HepG2 (cell line): ENCODE results near the gene LPIN3. TPM values are rescaled to one million over a fixed set of nuclear protein-coding genes. Genes with fewer than 3 reads are reported as not detected.
A peak's percentile ranks its signal among the peaks of the same experiment; 100 is the strongest.

ENCODE experiments used
- MED8 ChIP-seq: sonication (generic); formaldehyde crosslinking; IDR thresholded peaks from 2 replicates; pipeline ENCODE4 v1.8.1; 2023; ENCODE audit warnings: mild to moderate bottlenecking, missing genetic modification reagents; ENCODE audit not compliant: insufficient replicate concordance
- MYNN ChIP-seq: sonication (generic); formaldehyde crosslinking; IDR thresholded peaks from 2 replicates; pipeline ENCODE4 v1.4.0; 2020; ENCODE audit warnings: mild to moderate bottlenecking, low read depth, missing genetic modification reagents
- PTBP1 ChIP-seq: fragments of 200-400 bp; formaldehyde crosslinking; IDR thresholded peaks from 2 replicates; pipeline ENCODE4 v1.6.1; 2018; ENCODE audit warnings: low read length, low read depth; ENCODE audit not compliant: poor library complexity, severe bottlenecking
- ZNF101 ChIP-seq: sonication (generic); formaldehyde crosslinking; IDR thresholded peaks from 2 replicates; pipeline ENCODE4 v1.4.0; 2020; ENCODE audit warnings: mild to moderate bottlenecking, low read depth, missing genetic modification reagents, borderline replicate concordance
- ZNF251 ChIP-seq: sonication (generic); formaldehyde crosslinking; IDR thresholded peaks from 2 replicates; pipeline ENCODE4 v1.9.0; 2021; ENCODE audit warnings: mild to moderate bottlenecking, missing genetic modification reagents
- ZNF343 ChIP-seq: sonication (generic); formaldehyde crosslinking; IDR thresholded peaks from 2 replicates; pipeline ENCODE4 v1.4.0; 2020; ENCODE audit warnings: mild to moderate bottlenecking, missing genetic modification reagents
- ZSCAN25 ChIP-seq: sonication (generic); formaldehyde crosslinking; IDR thresholded peaks from 2 replicates; pipeline ENCODE4 v1.8.0; 2022; ENCODE audit warnings: mild to moderate bottlenecking, missing genetic modification reagents
- polyA plus RNA-seq, 8 experiments: library from polyadenylated mRNA; depleted of rRNA in 3 of 8; stranded (reverse) in 7 of 8; unstranded in 1 of 8; fragments of >200 nt; fragmentation: Illumina TruSeq in 4 of 8; extraction: Trizol in 4 of 8; gene quantifications; 2 replicates each; pipeline versions ENCODE4 v1.2.1 to v1.2.3, GENCODE V29; 2011 to 2016; ENCODE audit warnings: low read depth in 4 of 8, missing spikeins in 1 of 8, mixed read lengths in 1 of 8; ENCODE audit not compliant: insufficient read depth in 1 of 8
- total RNA-seq, 5 experiments: library from RNA; depleted of rRNA; stranded (reverse); fragments of >200 nt; fragmentation: Illumina TruSeq; extraction: Trizol; gene quantifications; 2 replicates each; pipeline ENCODE4 v1.2.3, GENCODE V29; 2016; ENCODE audit warnings: low read depth in 1 of 5
- TF ChIP-seq, protein P1 (sequence below): sonication (generic); formaldehyde crosslinking; IDR thresholded peaks from 2 replicates; pipeline ENCODE4 v1.5.0; 2020; ENCODE audit warnings: mild to moderate bottlenecking, missing genetic modification reagents, borderline replicate concordance
- TF ChIP-seq, protein P2 (sequence below): sonication (generic); formaldehyde crosslinking; IDR thresholded peaks from 2 replicates; pipeline ENCODE4 v1.5.0; 2020; ENCODE audit warnings: mild to moderate bottlenecking, missing genetic modification reagents, borderline replicate concordance
- TF ChIP-seq, protein P3 (sequence below): sonication (generic); formaldehyde crosslinking; IDR thresholded peaks from 2 replicates; pipeline ENCODE4 v1.4.0; 2020; ENCODE audit warnings: missing genetic modification reagents, borderline replicate concordance
- TF ChIP-seq, protein P4 (sequence below): IDR thresholded peaks from 2 replicates; pipeline ENCODE4 v1.6.1; 2012; ENCODE audit warnings: low read depth, low read length, improper control_type of control experiment
- TF ChIP-seq, protein P5 (sequence below): IDR thresholded peaks from 2 replicates; pipeline ENCODE4 v1.6.1; 2016
- TF ChIP-seq, protein P6 (sequence below): sonication (generic); formaldehyde crosslinking; IDR thresholded peaks from 2 replicates; pipeline ENCODE4 v1.5.1; 2020; ENCODE audit warnings: missing genetic modification reagents, mild to moderate bottlenecking, borderline replicate concordance

Gene LPIN3
- total and polyA plus RNA-seq, 2 of the 13 experiments (the other 11 are each of a cell fraction or from before 2014, with no cell fraction given) = 14.2 to 28.6 TPM

DNA sequence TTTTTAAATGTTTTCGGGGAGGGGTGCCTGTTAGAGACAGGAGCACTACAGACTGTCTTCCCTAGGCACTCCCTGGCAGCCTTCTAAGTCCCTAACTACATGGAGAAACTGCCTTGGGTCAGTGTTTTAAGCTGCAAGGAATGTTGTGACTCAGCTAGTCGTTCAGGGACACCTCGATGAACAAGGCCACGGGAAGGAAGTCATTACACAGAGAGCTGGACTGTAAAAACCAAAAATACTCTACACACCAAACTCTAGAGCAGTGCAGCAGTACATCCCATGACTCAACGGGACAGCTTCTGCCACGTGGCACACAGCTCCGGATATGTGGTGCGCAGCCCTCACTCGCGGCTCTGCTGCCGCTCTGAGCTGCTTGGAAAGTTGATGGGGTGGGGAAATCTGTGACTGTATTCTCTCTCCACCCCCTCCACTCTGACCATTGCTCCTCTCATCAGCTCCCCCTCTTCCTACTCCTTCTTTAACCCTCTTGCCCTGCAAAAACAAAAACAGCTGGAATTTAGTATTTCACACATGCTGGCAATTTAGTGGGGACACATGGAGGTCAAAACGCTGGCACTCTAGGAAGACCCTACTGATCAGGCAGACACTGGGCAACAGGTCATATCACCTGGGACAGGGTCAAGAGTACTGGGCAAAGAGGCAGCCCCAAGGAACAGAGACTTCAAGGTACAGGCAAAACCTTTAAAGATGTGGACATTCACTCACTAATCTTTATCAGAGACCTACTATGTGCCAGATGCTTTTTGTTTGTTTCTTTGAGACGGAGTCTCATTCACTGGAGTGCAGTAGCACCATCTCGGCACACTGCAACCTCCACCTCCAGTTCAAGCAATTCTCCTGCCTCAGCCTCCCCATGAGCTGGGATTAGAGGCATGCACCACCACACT is 10.9 kb upstream of the LPIN3 start (continued):
- TF ChIP-seq, protein P1, sequence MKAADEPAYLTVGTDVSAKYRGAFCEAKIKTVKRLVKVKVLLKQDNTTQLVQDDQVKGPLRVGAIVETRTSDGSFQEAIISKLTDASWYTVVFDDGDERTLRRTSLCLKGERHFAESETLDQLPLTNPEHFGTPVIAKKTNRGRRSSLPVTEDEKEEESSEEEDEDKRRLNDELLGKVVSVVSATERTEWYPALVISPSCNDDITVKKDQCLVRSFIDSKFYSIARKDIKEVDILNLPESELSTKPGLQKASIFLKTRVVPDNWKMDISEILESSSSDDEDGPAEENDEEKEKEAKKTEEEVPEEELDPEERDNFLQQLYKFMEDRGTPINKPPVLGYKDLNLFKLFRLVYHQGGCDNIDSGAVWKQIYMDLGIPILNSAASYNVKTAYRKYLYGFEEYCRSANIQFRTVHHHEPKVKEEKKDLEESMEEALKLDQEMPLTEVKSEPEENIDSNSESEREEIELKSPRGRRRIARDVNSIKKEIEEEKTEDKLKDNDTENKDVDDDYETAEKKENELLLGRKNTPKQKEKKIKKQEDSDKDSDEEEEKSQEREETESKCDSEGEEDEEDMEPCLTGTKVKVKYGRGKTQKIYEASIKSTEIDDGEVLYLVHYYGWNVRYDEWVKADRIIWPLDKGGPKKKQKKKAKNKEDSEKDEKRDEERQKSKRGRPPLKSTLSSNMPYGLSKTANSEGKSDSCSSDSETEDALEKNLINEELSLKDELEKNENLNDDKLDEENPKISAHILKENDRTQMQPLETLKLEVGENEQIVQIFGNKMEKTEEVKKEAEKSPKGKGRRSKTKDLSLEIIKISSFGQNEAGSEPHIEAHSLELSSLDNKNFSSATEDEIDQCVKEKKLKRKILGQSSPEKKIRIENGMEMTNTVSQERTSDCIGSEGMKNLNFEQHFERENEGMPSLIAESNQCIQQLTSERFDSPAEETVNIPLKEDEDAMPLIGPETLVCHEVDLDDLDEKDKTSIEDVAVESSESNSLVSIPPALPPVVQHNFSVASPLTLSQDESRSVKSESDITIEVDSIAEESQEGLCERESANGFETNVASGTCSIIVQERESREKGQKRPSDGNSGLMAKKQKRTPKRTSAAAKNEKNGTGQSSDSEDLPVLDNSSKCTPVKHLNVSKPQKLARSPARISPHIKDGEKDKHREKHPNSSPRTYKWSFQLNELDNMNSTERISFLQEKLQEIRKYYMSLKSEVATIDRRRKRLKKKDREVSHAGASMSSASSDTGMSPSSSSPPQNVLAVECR (CRISPR knock-in tag) = no peak; the same call in 1 of the 2 replicates
- TF ChIP-seq, protein P2, sequence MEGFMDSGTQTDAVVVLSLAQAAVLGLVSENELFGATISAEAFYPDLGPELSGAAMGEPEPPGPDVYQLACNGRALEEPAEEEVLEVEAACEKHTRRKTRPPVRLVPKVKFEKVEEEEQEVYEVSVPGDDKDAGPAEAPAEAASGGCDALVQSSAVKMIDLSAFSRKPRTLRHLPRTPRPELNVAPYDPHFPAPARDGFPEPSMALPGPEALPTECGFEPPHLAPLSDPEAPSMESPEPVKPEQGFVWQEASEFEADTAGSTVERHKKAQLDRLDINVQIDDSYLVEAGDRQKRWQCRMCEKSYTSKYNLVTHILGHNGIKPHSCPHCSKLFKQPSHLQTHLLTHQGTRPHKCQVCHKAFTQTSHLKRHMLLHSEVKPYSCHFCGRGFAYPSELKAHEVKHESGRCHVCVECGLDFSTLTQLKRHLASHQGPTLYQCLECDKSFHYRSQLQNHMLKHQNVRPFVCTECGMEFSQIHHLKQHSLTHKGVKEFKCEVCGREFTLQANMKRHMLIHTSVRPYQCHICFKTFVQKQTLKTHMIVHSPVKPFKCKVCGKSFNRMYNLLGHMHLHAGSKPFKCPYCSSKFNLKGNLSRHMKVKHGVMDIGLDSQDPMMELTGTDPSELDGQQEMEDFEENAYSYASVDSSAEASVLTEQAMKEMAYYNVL (CRISPR knock-in tag) = no peak; the same call in 1 of the 2 replicates
- TF ChIP-seq MED8 (CRISPR knock-in tag) (no peak), ZNF251 (no peak; the same call in 1 of the 2 replicates), ZNF343 (CRISPR knock-in tag) (no peak), MYNN (CRISPR knock-in tag) (no peak), PTBP1 (no peak), ZNF101 (no peak), ZSCAN25 (0 out of 2 replicates have a peak, but pooled peaks have one; percentile 28)
- TF ChIP-seq, protein P3, sequence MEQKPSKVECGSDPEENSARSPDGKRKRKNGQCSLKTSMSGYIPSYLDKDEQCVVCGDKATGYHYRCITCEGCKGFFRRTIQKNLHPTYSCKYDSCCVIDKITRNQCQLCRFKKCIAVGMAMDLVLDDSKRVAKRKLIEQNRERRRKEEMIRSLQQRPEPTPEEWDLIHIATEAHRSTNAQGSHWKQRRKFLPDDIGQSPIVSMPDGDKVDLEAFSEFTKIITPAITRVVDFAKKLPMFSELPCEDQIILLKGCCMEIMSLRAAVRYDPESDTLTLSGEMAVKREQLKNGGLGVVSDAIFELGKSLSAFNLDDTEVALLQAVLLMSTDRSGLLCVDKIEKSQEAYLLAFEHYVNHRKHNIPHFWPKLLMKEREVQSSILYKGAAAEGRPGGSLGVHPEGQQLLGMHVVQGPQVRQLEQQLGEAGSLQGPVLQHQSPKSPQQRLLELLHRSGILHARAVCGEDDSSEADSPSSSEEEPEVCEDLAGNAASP (CRISPR knock-in tag) = no peak
- TF ChIP-seq, protein P4, sequence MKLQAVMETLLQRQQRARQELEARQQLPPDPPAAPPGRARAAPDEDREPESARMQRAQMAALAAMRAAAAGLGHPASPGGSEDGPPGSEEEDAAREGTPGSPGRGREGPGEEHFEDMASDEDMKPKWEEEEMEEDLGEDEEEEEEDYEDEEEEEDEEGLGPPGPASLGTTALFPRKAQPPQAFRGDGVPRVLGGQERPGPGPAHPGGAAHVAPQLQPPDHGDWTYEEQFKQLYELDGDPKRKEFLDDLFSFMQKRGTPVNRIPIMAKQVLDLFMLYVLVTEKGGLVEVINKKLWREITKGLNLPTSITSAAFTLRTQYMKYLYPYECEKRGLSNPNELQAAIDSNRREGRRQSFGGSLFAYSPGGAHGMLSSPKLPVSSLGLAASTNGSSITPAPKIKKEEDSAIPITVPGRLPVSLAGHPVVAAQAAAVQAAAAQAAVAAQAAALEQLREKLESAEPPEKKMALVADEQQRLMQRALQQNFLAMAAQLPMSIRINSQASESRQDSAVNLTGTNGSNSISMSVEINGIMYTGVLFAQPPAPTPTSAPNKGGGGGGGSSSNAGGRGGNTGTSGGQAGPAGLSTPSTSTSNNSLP = no peak
- TF ChIP-seq, protein P5, sequence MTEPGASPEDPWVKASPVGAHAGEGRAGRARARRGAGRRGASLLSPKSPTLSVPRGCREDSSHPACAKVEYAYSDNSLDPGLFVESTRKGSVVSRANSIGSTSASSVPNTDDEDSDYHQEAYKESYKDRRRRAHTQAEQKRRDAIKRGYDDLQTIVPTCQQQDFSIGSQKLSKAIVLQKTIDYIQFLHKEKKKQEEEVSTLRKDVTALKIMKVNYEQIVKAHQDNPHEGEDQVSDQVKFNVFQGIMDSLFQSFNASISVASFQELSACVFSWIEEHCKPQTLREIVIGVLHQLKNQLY = no peak; the same call in none of the 2 replicates
- TF ChIP-seq, protein P6, sequence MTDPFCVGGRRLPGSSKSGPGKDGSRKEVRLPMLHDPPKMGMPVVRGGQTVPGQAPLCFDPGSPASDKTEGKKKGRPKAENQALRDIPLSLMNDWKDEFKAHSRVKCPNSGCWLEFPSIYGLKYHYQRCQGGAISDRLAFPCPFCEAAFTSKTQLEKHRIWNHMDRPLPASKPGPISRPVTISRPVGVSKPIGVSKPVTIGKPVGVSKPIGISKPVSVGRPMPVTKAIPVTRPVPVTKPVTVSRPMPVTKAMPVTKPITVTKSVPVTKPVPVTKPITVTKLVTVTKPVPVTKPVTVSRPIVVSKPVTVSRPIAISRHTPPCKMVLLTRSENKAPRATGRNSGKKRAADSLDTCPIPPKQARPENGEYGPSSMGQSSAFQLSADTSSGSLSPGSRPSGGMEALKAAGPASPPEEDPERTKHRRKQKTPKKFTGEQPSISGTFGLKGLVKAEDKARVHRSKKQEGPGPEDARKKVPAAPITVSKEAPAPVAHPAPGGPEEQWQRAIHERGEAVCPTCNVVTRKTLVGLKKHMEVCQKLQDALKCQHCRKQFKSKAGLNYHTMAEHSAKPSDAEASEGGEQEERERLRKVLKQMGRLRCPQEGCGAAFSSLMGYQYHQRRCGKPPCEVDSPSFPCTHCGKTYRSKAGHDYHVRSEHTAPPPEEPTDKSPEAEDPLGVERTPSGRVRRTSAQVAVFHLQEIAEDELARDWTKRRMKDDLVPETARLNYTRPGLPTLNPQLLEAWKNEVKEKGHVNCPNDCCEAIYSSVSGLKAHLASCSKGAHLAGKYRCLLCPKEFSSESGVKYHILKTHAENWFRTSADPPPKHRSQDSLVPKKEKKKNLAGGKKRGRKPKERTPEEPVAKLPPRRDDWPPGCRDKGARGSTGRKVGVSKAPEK (CRISPR knock-in tag) = 0 out of 2 replicates have a peak, but pooled peaks have one; percentile 71
